Glutamatergic neuron (in vitro differentiated cells): Measurements from ENCODE around the gene SAFB. TPM values are rescaled to one million over a fixed set of nuclear protein-coding genes. Genes with fewer than 3 reads are reported as not detected.

Experiments
- DNase-seq: peaks from one replicate; pipeline ENCODE4 v3.0.0; 2022
- H3K27ac Mint-ChIP-seq: one replicate; pipeline ENCODE4 v1.8.0; 2020; ENCODE audit warnings: mild to moderate bottlenecking, mixed read lengths, inconsistent platforms; ENCODE audit not compliant: unreplicated experiment
- H3K27me3 Mint-ChIP-seq: one replicate; pipeline ENCODE4 v1.8.0; 2020; ENCODE audit warnings: mild to moderate bottlenecking, moderate library complexity, mixed read lengths, inconsistent platforms; ENCODE audit not compliant: unreplicated experiment
- H3K36me3 Mint-ChIP-seq: one replicate; pipeline ENCODE4 v1.8.0; 2020; ENCODE audit warnings: mild to moderate bottlenecking, mixed read lengths, inconsistent platforms; ENCODE audit not compliant: unreplicated experiment
- H3K4me1 Mint-ChIP-seq: one replicate; pipeline ENCODE4 v1.8.0; 2020; ENCODE audit warnings: mild to moderate bottlenecking, low read depth, mixed read lengths, inconsistent platforms; ENCODE audit not compliant: unreplicated experiment
- H3K4me3 Mint-ChIP-seq: one replicate; pipeline ENCODE4 v1.8.0; 2020; ENCODE audit warnings: mild to moderate bottlenecking, mixed read lengths, inconsistent platforms; ENCODE audit not compliant: unreplicated experiment
- H3K9me3 Mint-ChIP-seq: one replicate; pipeline ENCODE4 v1.8.0; 2020; ENCODE audit warnings: mild to moderate bottlenecking, moderate library complexity, mixed read lengths, inconsistent platforms; ENCODE audit not compliant: unreplicated experiment
- total RNA-seq: library from RNA; stranded (reverse); fragmentation: NEBNext Ultra II Directional; extraction: Animal tissue kit (Norgen Biotek cat#: 25700); gene quantifications from one replicate; pipeline ENCODE4 v1.2.1, GENCODE V29; 2021; ENCODE audit not compliant: unreplicated experiment
- TF ChIP-seq, protein P1 (sequence below): fragments of 200-600 bp; sonication (generic); IDR thresholded peaks from one replicate; pipeline ENCODE4 v1.5.0; 2021; ENCODE audit not compliant: partially characterized antibody, unreplicated experiment

Gene SAFB
- total RNA-seq, 1 donor from 2014 or later = 133 TPM

DNA sequence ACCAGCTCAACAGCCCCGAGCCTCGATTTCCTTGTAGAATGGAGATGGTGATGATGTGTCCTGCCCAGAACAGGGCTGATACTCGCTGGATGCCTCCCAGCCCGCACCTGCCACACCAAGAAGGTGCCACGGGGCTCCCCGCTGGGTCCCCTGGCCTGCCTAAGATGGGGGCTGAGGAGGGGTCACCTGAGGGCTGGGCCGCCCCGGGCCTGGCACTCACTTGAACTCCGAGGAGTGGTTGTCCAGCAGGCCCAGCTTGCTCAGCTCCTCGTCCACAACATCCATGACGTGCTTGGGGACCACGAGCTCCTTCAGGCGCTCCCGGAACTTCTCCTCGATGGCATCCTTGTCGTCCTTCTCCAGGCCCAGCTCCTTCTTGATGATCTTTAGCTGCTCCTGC is 82.7 kb downstream of the SAFB start:
- Mint-ChIP-seq H3K9me3 (peaks cover 13% of the 10 kb centered on the region), H3K27ac (no peak overlapping the region), H3K27me3 (peaks cover 4% of the 10 kb centered on the region), H3K4me1 (peaks cover 4% of the 10 kb centered on the region), H3K36me3 (no peaks in the 10 kb centered on the region), H3K4me3 (no peak overlapping the region)
- no peak for DNase-seq
- TF ChIP-seq, protein P1, sequence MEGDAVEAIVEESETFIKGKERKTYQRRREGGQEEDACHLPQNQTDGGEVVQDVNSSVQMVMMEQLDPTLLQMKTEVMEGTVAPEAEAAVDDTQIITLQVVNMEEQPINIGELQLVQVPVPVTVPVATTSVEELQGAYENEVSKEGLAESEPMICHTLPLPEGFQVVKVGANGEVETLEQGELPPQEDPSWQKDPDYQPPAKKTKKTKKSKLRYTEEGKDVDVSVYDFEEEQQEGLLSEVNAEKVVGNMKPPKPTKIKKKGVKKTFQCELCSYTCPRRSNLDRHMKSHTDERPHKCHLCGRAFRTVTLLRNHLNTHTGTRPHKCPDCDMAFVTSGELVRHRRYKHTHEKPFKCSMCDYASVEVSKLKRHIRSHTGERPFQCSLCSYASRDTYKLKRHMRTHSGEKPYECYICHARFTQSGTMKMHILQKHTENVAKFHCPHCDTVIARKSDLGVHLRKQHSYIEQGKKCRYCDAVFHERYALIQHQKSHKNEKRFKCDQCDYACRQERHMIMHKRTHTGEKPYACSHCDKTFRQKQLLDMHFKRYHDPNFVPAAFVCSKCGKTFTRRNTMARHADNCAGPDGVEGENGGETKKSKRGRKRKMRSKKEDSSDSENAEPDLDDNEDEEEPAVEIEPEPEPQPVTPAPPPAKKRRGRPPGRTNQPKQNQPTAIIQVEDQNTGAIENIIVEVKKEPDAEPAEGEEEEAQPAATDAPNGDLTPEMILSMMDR = no peak

DNA sequence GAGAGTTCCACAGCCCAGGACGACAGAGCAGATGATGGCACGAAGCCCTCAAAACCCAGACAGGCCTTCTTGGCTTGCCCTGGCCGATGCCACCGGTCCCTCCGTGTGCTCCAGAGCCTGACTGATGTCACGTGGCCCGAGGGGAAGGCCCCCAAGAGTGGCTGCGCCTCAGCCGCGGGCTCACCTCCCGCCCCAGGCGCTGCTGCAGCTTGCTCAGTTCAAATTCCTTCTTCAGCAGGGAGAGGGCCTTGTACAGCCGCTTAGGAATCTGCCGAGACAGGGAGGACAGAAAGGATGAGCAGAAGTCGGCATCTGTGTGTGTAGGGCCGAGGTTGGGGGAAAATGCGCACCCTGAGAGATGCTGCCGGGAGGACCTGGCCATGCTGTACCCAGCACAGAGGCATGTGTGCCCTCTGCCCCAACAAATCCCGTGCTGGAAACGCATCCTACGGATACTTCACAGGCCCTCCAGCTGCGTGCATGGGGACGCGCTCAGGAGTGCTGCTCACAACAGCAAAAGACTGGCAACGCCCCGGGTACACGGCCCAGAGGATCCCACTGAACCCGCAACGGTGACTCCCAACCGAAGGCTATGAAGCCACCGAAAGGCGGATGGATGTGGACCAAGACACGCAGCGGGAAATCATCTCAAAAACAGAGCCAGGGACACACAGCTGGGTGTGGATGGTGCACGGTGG is 84.1 kb downstream of the SAFB start:
- DNase-seq = no peak
- peaks cover 9% of the 10 kb centered on the region for H3K9me3 Mint-ChIP-seq
- H3K27ac Mint-ChIP-seq = no peak overlapping the region
- no peaks in the 10 kb centered on the region for H3K36me3 Mint-ChIP-seq
- H3K4me3 Mint-ChIP-seq = no peak overlapping the region
- peaks cover 4% of the 10 kb centered on the region for H3K27me3 Mint-ChIP-seq
- H3K4me1 Mint-ChIP-seq = peaks cover 4% of the 10 kb centered on the region
- TF ChIP-seq, protein P1 = no peak

DNA sequence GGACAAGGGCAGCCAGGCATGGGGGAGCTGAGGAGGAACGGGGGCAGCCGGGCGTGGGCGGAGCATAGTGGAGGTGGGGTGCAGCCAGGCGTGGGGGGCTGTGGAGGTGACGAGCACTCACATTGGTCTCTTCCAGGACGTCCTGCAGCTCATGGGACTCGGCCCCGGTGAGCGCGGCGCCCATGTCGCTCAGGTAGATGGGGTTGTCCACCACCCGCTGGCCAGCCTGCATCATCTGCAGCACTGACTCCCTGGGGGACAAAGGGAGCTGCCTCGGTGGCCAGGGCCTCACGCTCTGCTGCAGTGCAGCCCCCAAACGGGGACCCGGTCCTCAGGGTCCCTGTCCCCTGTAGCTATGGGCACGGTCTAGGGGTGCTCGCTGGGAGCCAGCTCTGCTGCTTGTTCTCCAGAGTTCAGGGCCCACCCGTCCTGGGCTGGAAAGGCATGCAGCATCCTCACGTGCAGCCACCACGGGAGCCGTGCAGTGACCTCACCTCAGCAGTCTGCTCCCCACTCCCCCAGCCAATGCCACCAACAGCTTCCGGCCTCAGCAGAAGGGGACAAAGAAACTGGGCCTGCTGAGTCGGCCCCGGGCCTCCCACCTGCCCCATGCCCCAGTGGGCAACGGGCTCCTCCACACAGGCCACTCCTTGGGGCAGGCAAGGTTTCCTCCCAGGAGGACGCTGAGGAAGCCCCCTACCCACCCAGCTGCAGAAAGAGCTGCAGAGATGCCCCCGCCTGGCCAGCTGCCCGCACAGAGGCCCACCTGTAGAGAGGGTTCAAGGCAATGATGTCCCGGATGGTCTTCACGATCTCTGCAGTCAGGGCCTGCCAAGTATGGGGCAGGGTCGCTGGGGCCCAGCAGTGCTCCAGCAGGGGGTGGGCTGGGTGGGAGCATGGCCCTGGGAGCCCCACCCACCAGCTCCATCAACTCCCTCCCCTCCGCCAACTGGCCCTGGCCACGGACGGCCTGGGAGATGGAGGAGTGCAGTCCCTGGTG is 85.0 kb downstream of the SAFB start:
- no peak for DNase-seq
- Mint-ChIP-seq H3K4me1 (peaks cover 4% of the 10 kb centered on the region), H3K9me3 (peaks cover 8% of the 10 kb centered on the region), H3K4me3 (no peak overlapping the region), H3K27me3 (peaks cover 4% of the 10 kb centered on the region), H3K27ac (no peak overlapping the region), H3K36me3 (no peaks in the 10 kb centered on the region)
- TF ChIP-seq, protein P1 = no peak

DNA sequence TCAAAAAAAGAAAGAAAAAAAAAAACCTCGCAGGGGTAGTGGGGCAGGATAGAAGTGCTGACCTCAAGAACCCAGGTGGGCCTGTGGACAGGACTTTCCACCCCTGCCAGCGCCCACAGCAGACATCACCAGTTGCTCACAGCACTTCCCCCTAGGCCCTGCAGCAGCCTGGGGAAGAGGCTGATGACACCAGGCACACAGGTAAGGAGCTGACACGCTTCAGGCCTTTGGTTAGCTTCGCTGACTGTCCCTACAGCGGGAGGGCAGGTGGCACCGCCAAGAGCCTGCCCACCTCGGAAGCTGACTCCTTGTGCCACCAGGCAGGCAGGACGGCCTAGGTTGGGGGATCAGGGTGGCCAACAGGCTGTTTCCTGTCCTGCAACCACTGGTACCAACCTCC is 88.1 kb downstream of the SAFB start:
- Mint-ChIP-seq H3K9me3 (peaks cover 11% of the 10 kb centered on the region), H3K4me1 (peaks cover 8% of the 10 kb centered on the region), H3K36me3 (no peaks in the 10 kb centered on the region), H3K4me3 (no peak overlapping the region), H3K27me3 (peaks cover 2% of the 10 kb centered on the region), H3K27ac (no peak overlapping the region)
- TF ChIP-seq, protein P1 = no peak
- no peak for DNase-seq
